ENCODE results near the gene DUSP23.

The DUSP23 gene

GRCh38 chr1:159780583-159781582 is at the start of gene DUSP23:
Gene DUSP23 (plus strand): TSS chr1:159780962. CDS start chr1:159781101, 139 bp downstream.
- peak; percentile 98 for DNase-seq

DNA sequence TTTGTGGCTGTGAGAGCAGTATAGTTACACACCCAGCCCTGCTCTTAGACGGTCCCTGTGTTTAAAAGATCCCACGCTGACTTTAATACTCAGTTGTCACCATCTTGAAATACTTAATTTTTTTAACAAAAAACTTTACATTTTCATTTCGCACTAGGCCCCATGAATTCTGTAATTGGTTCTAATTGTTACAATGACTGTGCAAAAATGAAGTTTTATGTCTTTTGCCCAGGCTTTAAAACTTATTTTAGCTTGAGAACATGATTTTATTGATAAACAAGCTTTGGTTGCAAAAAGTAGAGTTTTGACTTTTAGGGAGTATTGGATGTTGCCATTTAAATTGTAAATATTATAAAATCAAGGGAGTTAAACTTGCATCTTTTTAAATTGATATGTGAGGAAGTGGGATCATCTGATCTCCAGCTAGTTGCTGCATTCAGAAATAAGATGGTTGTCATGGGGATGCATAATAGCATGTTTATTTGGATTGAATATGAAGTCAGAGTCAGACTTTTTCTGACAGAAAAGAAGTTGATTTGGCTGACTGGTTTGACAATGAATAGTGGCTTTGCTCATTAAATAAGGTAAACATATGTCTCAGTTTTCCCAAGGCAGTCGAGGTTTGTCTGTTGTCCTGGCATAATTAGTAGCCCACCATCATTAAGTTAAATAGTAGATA is 43.4 kb upstream of the DUSP23 start:
- DNase-seq = no peak

- no peak for DNase-seq
Measured at GRCh38 chr1:159743651-159744410, 36.9 kb upstream of the DUSP23 start.

- no peak for DNase-seq
Measured at GRCh38 chr1:159746666-159747065, 34.1 kb upstream of the DUSP23 start.

GRCh38 chr1:159748370-159748769 is 32.4 kb upstream of the DUSP23 start:
- DNase-seq = no peak

- DNase-seq = no peak
Measured at GRCh38 chr1:159749630-159750029, 31.1 kb upstream of the DUSP23 start.

GRCh38 chr1:159750621-159751020 is 30.1 kb upstream of the DUSP23 start:
- DNase-seq = no peak

GRCh38 chr1:159751031-159751430 is 29.7 kb upstream of the DUSP23 start:
- no peak for DNase-seq

- no peak for DNase-seq
Measured at GRCh38 chr1:159752135-159752580, 28.6 kb upstream of the DUSP23 start.

- no peak for DNase-seq
Measured at GRCh38 chr1:159753386-159753785, 27.4 kb upstream of the DUSP23 start.

- DNase-seq = no peak
Measured at GRCh38 chr1:159755451-159756007, 25.2 kb upstream of the DUSP23 start.

DNA sequence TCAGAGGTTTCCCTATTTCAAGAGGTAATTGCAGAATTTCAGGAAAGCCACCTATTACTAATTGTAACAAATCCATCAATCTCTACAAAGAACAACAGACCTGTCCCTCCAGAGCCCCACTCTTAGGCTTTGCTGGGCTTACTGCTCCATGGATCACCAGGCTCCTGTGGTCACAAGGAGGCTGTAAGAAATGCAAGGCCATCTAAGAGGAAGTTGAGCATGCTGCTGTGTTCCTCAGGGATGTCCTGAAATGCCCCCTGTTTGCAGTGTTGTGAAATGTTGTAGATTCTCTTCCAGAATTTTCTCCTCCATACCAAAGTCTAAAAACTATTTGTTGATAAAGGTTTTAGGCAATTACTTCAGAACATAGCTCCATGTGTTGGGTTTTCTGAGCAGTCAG is 24.4 kb upstream of the DUSP23 start:
- no peak for DNase-seq

DNA sequence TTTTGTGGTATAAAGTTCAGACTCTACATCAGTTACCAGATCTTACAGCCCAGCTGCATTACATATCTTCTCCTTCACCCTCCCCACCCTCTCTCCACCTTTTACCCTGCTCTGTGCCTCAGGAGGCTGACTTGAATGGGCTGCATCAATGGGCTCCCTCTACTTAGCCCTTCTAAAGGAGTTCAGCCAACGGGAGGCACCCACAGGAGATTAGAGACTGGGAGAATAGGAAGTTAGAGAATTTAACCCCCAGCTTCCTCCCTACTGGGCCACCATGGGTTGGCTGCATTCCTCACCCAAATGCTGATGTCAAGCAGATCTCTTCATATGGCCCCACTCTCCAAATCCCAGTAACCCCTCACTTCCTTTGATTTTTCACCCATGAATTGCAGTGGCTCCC is 17.1 kb upstream of the DUSP23 start:
- no peak for DNase-seq

- DNase-seq = no peak
Measured at GRCh38 chr1:159765806-159766205, 15.0 kb upstream of the DUSP23 start.

GRCh38 chr1:159771127-159771895 is 9.5 kb upstream of the DUSP23 start:
- DNase-seq = no peak

- no peak for DNase-seq
Measured at GRCh38 chr1:159774465-159774864, 6.3 kb upstream of the DUSP23 start.

GRCh38 chr1:159775716-159776115 is 5.0 kb upstream of the DUSP23 start:
- DNase-seq = no peak

DNA sequence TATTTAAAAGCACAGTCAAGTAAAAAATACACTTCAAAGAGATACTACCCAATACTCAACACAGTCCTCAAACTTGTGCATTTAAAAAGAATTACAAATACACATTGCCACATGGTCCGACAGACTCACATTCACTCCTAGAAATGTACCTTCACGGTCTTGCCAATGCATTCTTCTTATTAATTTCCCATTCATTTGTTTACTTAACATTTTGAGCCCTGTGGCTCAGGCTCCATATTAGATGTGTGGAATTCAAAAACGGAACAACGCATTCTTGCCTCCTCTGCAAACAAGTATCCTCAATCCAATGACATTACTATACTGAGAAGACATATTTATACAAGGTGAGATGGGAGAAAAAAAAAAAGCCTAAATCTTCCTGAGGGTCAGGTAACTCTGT is 2.5 kb upstream of the DUSP23 start:
- DNase-seq = no peak

- DNase-seq = no peak
Measured at GRCh38 chr1:159779403-159779851, 1.3 kb upstream of the DUSP23 start.

- DNase-seq = no peak
Measured at GRCh38 chr1:159781992-159782391, 1.2 kb downstream of the DUSP23 start.

DNA sequence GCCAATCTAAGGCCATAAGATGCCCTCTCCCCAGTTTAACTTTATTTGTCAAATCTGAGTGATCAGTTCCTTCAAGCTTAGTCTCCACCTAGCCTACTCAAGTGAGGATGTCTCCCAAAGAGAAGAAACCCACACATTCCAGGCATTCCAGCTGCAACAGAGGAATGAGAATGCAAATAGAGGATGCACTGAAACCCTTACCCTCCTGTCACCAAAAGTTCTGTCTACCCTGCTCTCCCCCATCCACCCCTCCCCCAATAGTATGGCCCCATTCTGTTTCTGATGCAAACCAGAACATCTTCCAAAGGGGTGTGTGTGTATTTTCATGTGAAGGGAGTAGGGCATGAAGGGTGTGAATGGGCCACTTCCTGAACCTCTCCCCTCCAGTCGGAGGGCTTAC is 3.0 kb downstream of the DUSP23 start:
- no peak for DNase-seq

- DNase-seq = no peak
Measured at GRCh38 chr1:159786465-159786864, 5.7 kb downstream of the DUSP23 start.
